Spleen (tissue), 11 donors: Measurements from ENCODE around the gene ITPR2. TPM values are rescaled to one million over a fixed set of nuclear protein-coding genes. Genes with fewer than 3 reads are reported as not detected.

Experiments
- DNase-seq: peaks from one replicate; pipeline ENCODE4 v3.0.0-alpha.2; 2020
- H3K27ac ChIP-seq, 8 donors: fragments of 200-600 bp; sonication (generic) in 7 of 8; 1 replicate in 4 of 8; 2 replicates in 4 of 8; pipeline versions ENCODE4 v1.5.0 to v1.8.0; 2016 to 2021; ENCODE audit warnings: inconsistent platforms in 4 of 8, mild to moderate bottlenecking in 4 of 8, moderate library complexity in 1 of 8
- H3K27me3 ChIP-seq, 7 donors: fragments of 200-600 bp; sonication (generic) in 6 of 7; replicated peaks in 1 of 7; 1 replicate in 4 of 7; 2 replicates in 3 of 7; pipeline versions ENCODE4 v1.5.0 to v1.8.0; 2016 to 2021; ENCODE audit warnings: inconsistent platforms in 3 of 7, mild to moderate bottlenecking in 1 of 7
- H3K36me3 ChIP-seq, 6 donors: fragments of 200-600 bp; sonication (generic) in 5 of 6; 1 replicate in 4 of 6; 2 replicates in 2 of 6; pipeline versions ENCODE4 v1.5.0 to v1.8.0; 2016 to 2021; ENCODE audit warnings: inconsistent platforms in 2 of 6
- H3K4me1 ChIP-seq, 6 donors: fragments of 200-600 bp; sonication (generic) in 5 of 6; 1 replicate in 3 of 6; 2 replicates in 3 of 6; pipeline versions ENCODE4 v1.5.0 to v1.8.0; 2016 to 2021; ENCODE audit warnings: inconsistent platforms in 3 of 6
- H3K4me3 ChIP-seq, 8 donors: fragments of 200-600 bp; sonication (generic) in 7 of 8; 1 replicate in 4 of 8; 2 replicates in 4 of 8; pipeline versions ENCODE4 v1.5.0 to v1.8.0; 2016 to 2021; ENCODE audit warnings: inconsistent platforms in 4 of 8, mild to moderate bottlenecking in 4 of 8, moderate library complexity in 2 of 8
- H3K9me3 ChIP-seq, 8 donors: fragments of 200-600 bp; sonication (generic) in 7 of 8; 1 replicate in 4 of 8; 2 replicates in 4 of 8; pipeline versions ENCODE4 v1.5.0 to v1.8.0; 2016 to 2021; ENCODE audit warnings: inconsistent platforms in 4 of 8
- POLR2A ChIP-seq, 3 donors: fragments of 450-650 bp; IDR thresholded peaks; one replicate each; pipeline ENCODE4 v1.5.1; 2017; ENCODE audit warnings: antibody characterized with exemption in 3 of 3, mild to moderate bottlenecking in 1 of 3
- POLR2AphosphoS5 ChIP-seq, 3 donors: sonication (generic); formaldehyde crosslinking; IDR thresholded peaks; one replicate each; pipeline ENCODE4 v1.5.1; 2017; ENCODE audit warnings: antibody characterized with exemption in 3 of 3
- WGBS, 5 donors: extraction: QIAGEN DNeasy Blood & Tissue Kit in 3 of 5; methylation state at CpG; one replicate each; pipeline versions ENCODE4 v1.1.5 to v1.1.7; 2013 to 2018; 5-methylcytosine and 5-hydroxymethylcytosine counted together
- intact Hi-C: fragments of 100-400 bp; cut with DNase I; formaldehyde crosslinking; loops from one replicate; pipeline ENCODE4 v1.15.0; 2023; ENCODE audit warnings: low total_unique reads
- polyA plus RNA-seq, 3 donors: library from polyadenylated mRNA; stranded (reverse); fragments of 200-250 nt; gene quantifications; one replicate each; pipeline ENCODE4 v1.2.1, GENCODE V29; 2013
- total RNA-seq, 7 donors: library from RNA; depleted of rRNA in 3 of 7; stranded (reverse); fragments of >200 nt in 3 of 7; fragmentation: NEBNext Ultra II Directional in 4 of 7; extraction: Animal tissue kit (Norgen Biotek cat#: 25700) in 4 of 7; gene quantifications; one replicate each; pipeline versions ENCODE4 v1.1.0 to v1.2.1, GENCODE V29; 2016 to 2021
- TF ChIP-seq, protein P1 (sequence below), 11 experiments: fragments of 200-600 bp in 7 of 11; fragments of 450-650 bp in 4 of 11; sonication (generic) in 4 of 11; IDR thresholded peaks in 8 of 11; conservative IDR thresholded peaks in 3 of 11; 1 replicate in 7 of 11; 2 replicates in 4 of 11; pipeline versions ENCODE4 v1.4.0 to v1.8.0; 2016 to 2021; ENCODE audit warnings: antibody characterized with exemption in 11 of 11, inconsistent platforms in 4 of 11, mild to moderate bottlenecking in 1 of 11
- donor health status: healthy with polysubstance abuse.
- donor health status: DM: no; HTN: no; CAD: no; lungs with moderate emphysema.
- donor health status: DM: no; HTN: no; CAD: no.
- donor health status: Bipolar disorder and iron deficiency.
- donor health status: healthy.
- donor health status: DM: no; HTN: no; CAD: no.
- donor health status: DM: yes; HTN: yes; CAD: no.

Gene ITPR2
- total and polyA plus RNA-seq, 10 donors: 3.2 to 105 (median 60.4) TPM

DNA sequence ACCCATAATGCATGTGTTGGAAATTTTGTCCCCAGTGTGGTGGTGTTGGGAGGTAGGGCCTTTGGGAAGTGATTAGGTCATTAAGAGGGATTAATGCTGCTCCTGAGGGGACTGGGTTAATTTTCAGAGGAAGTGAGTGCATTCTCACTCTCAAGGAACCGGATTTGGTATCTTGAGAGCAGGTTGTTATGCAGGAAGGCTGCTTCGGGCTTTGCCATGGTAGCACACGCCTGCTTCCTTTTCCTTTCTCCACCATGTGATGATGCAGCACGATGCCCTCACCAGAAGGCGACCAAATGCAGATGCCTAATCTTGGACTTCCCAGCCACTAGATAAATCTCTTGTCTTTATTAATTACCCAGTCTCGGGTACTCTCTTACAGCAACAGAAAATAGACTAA is 380.5 kb downstream of the ITPR2 start:
- 37 to 52% (median 47%) methylated on average over 6 of the region's 6 CpGs for WGBS, 5 donors
- no peak overlapping the region for H3K27ac ChIP-seq
- H3K4me1 ChIP-seq: no peaks in the 10 kb centered on the region
- peaks cover 0 to 17% (median 0%) of the 10 kb centered on the region in 6 donors for H3K36me3 ChIP-seq
- intact Hi-C loops: no loop called here
- TF ChIP-seq POLR2A (IDR thresholded peaks at IDR 0.05) (no peak), POLR2AphosphoS5 (IDR thresholded peaks at IDR 0.05) (no peak)
- TF ChIP-seq, protein P1, sequence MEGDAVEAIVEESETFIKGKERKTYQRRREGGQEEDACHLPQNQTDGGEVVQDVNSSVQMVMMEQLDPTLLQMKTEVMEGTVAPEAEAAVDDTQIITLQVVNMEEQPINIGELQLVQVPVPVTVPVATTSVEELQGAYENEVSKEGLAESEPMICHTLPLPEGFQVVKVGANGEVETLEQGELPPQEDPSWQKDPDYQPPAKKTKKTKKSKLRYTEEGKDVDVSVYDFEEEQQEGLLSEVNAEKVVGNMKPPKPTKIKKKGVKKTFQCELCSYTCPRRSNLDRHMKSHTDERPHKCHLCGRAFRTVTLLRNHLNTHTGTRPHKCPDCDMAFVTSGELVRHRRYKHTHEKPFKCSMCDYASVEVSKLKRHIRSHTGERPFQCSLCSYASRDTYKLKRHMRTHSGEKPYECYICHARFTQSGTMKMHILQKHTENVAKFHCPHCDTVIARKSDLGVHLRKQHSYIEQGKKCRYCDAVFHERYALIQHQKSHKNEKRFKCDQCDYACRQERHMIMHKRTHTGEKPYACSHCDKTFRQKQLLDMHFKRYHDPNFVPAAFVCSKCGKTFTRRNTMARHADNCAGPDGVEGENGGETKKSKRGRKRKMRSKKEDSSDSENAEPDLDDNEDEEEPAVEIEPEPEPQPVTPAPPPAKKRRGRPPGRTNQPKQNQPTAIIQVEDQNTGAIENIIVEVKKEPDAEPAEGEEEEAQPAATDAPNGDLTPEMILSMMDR (IDR thresholded peaks at IDR 0.05 in 8 of 11, conservative IDR thresholded peaks at IDR 0.05 in 3 of 11): no peak
- DNase-seq: no peak
- H3K4me3 ChIP-seq: no peak overlapping the region
- no peaks in the 10 kb centered on the region for H3K9me3 ChIP-seq
- H3K27me3 ChIP-seq: no peaks in the 10 kb centered on the region

GRCh38 chr12:26451763-26452162 is 381.2 kb downstream of the ITPR2 start:
- no peak for DNase-seq
- 64 to 87% (median 85%) methylated on average over 4 of the region's 4 CpGs for WGBS, 5 donors
- H3K4me3 ChIP-seq: no peak overlapping the region
- H3K27ac ChIP-seq: no peak overlapping the region
- H3K36me3 ChIP-seq: peaks cover 0 to 13% (median 0%) of the 10 kb centered on the region in 6 donors
- no peaks in the 10 kb centered on the region for H3K27me3 ChIP-seq
- TF ChIP-seq POLR2A (IDR thresholded peaks at IDR 0.05) (no peak), POLR2AphosphoS5 (IDR thresholded peaks at IDR 0.05) (no peak)
- TF ChIP-seq, protein P1 (IDR thresholded peaks at IDR 0.05 in 8 of 11, conservative IDR thresholded peaks at IDR 0.05 in 3 of 11): no peak
- intact Hi-C loops: no loop called here
- no peaks in the 10 kb centered on the region for H3K4me1 ChIP-seq
- H3K9me3 ChIP-seq: no peaks in the 10 kb centered on the region

DNA sequence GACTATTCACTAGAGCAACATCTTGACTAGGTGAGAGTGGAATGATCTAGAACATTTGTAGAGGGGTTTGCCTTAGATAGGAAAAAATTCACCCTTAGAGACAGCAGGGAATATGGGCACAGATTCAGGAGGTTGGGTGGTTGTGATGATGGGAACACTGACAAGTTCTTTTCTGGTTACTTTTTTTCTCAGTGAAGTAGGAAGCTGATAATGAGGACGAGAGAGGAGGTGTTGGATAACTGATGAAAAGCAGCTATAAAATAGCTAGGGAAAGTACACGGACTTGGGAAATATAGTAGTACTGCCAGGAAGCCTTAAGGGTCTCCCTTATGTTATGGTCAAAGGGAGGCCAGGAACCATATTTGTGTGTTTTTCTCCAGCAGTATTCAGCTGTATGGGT is 387.1 kb downstream of the ITPR2 start:
- intact Hi-C loops: no loop called here
- H3K4me3 ChIP-seq: no peak overlapping the region
- no peaks in the 10 kb centered on the region for H3K9me3 ChIP-seq
- WGBS, 5 donors: 91 to 95% (median 93%) methylated on average over 2 of the region's 2 CpGs
- no peak overlapping the region for H3K27ac ChIP-seq
- DNase-seq: no peak
- peaks cover 0 to 35% (median 3%) of the 10 kb centered on the region in 6 donors for H3K36me3 ChIP-seq
- H3K27me3 ChIP-seq: no peaks in the 10 kb centered on the region
- peaks cover 0 to 4% (median 0%) of the 10 kb centered on the region in 6 donors for H3K4me1 ChIP-seq
- TF ChIP-seq POLR2AphosphoS5 (IDR thresholded peaks at IDR 0.05) (no peak), POLR2A (IDR thresholded peaks at IDR 0.05) (no peak)
- TF ChIP-seq, protein P1 (IDR thresholded peaks at IDR 0.05 in 8 of 11, conservative IDR thresholded peaks at IDR 0.05 in 3 of 11): no peak

DNA sequence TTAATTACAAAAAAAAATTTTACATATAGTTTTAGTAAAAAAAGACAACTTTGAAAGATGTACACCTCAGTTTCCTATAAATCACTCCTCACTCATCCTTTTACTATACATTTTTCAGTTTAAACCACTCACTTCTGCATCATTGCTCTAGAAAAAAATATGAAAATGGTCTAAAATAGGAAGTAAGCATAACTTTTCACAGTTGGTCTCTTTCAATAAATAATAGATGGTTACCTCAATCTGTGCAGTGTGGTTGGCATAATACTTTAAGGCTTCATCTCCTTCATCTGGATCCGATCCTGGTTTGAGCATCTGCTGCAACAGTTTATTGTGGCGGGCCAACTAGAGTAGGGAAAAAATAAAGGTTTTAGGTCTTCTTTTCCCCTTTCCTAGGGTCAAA is 389.7 kb downstream of the ITPR2 start:
- no peak overlapping the region for H3K27ac ChIP-seq
- peaks cover 0 to 4% (median 0%) of the 10 kb centered on the region in 6 donors for H3K4me1 ChIP-seq
- H3K4me3 ChIP-seq: no peak overlapping the region
- intact Hi-C loops: no loop called here
- TF ChIP-seq, protein P1 (IDR thresholded peaks at IDR 0.05 in 8 of 11, conservative IDR thresholded peaks at IDR 0.05 in 3 of 11): no peak
- TF ChIP-seq POLR2A (IDR thresholded peaks at IDR 0.05) (no peak), POLR2AphosphoS5 (IDR thresholded peaks at IDR 0.05) (no peak)
- no peaks in the 10 kb centered on the region for H3K27me3 ChIP-seq
- no peak for DNase-seq
- no peaks in the 10 kb centered on the region for H3K9me3 ChIP-seq
- H3K36me3 ChIP-seq: peaks cover 0 to 47% (median 3%) of the 10 kb centered on the region in 6 donors
- WGBS, 5 donors: 79 to 90% (median 87%) methylated on average over 2 of the region's 2 CpGs
